Measurements from ENCODE around the gene FAM149A. TPM values are rescaled to one million over a fixed set of nuclear protein-coding genes. Genes with fewer than 3 reads are reported as not detected.

The FAM149A gene
- total RNA-seq, 1 donor from 2014 or later = 5.8 TPM

DNA sequence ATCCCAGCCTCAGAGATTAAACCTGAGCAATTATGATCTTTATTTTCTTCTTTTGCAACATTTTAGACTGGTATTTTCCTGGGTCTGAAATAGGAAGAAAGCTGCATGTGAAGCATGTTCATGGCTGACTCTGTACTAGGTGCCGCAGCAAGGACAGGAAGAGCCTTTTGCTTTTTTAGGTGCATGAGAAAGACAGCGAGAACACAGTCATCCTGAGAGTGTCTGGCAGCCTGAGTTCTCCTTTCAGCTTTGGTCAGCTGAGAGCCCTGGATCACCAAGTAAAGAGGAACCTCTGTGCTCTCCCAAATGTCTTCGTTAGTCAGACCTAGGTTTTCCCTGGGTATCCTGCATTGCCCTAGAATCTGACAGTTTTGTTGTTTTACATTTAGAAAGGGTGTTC is 29.8 kb downstream of the FAM149A start:
- peaks cover 9% of the 10 kb centered on the region for H3K4me1 Mint-ChIP-seq (ENCODE audit: low read depth)
- DNase-seq (ENCODE audit: low spot score) = no peak
- H3K27me3 Mint-ChIP-seq (ENCODE audit: low read depth) = no peaks in the 10 kb centered on the region
- TF ChIP-seq, protein P1, sequence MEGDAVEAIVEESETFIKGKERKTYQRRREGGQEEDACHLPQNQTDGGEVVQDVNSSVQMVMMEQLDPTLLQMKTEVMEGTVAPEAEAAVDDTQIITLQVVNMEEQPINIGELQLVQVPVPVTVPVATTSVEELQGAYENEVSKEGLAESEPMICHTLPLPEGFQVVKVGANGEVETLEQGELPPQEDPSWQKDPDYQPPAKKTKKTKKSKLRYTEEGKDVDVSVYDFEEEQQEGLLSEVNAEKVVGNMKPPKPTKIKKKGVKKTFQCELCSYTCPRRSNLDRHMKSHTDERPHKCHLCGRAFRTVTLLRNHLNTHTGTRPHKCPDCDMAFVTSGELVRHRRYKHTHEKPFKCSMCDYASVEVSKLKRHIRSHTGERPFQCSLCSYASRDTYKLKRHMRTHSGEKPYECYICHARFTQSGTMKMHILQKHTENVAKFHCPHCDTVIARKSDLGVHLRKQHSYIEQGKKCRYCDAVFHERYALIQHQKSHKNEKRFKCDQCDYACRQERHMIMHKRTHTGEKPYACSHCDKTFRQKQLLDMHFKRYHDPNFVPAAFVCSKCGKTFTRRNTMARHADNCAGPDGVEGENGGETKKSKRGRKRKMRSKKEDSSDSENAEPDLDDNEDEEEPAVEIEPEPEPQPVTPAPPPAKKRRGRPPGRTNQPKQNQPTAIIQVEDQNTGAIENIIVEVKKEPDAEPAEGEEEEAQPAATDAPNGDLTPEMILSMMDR (IDR thresholded peaks at IDR 0.05) = no peak
- H3K36me3 Mint-ChIP-seq (ENCODE audit: low read depth) = no peaks in the 10 kb centered on the region
- no peaks in the 10 kb centered on the region for H3K9me3 Mint-ChIP-seq (ENCODE audit: low read depth)
- no peak overlapping the region for H3K27ac Mint-ChIP-seq (ENCODE audit: unreplicated experiment)
- H3K4me3 Mint-ChIP-seq (ENCODE audit: unreplicated experiment) = no peak overlapping the region

DNA sequence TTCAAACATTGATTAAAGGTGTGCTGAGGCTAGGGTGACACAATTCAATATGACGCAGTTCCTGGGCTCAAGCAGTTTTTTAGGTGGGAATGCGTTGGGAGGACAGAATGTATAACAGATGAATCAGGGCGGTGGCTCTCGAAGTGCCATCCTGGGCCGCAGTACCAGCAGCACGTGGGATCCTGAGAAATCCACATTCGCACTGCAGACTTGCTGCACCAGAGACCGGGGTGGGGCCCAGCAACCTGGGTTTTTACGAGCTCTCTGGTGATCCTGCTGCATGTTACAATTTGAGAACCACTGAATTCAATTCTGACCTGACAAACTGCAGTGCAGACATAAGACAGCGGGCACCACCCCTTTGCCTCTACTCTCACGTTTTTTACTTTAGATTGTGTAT is 30.4 kb downstream of the FAM149A start:
- H3K4me3 Mint-ChIP-seq (ENCODE audit: unreplicated experiment) = no peak overlapping the region
- no peak overlapping the region for H3K27ac Mint-ChIP-seq (ENCODE audit: unreplicated experiment)
- H3K36me3 Mint-ChIP-seq (ENCODE audit: low read depth) = no peaks in the 10 kb centered on the region
- H3K27me3 Mint-ChIP-seq (ENCODE audit: low read depth) = no peaks in the 10 kb centered on the region
- H3K4me1 Mint-ChIP-seq (ENCODE audit: low read depth) = peaks cover 9% of the 10 kb centered on the region
- TF ChIP-seq, protein P1 (IDR thresholded peaks at IDR 0.05) = no peak
- no peaks in the 10 kb centered on the region for H3K9me3 Mint-ChIP-seq (ENCODE audit: low read depth)
- no peak for DNase-seq (ENCODE audit: low spot score)

DNA sequence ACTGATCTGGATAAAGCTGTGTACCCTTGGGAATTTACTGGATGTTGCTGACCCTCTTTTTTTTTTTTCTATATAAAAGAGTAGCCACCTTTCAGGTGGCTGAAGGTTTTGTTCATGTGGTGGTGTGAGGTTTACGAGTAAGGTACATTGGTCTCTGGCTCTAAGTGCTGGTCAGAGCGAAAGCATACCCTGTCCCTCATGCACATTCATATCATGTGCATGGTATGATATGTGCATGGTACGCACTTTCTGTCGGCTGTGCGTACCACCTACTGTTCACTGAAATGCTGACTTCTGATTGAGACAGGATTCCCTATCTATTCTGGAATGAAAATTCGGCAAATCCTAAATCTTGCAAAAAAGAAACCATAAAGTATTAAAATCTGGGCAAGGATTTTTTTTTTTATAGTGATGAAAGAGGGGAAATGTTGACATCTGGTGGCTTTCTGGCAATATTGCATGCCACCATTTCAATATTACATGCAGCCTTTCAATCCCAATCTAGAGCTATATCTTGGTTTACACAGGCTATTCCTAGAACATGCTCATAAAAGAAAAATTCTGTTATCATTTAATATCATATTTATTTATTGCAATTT is 32.8 kb downstream of the FAM149A start:
- Mint-ChIP-seq H3K9me3 (ENCODE audit: low read depth) (no peaks in the 10 kb centered on the region), H3K4me1 (ENCODE audit: low read depth) (peaks cover 9% of the 10 kb centered on the region), H3K4me3 (ENCODE audit: unreplicated experiment) (no peak overlapping the region), H3K27me3 (ENCODE audit: low read depth) (no peaks in the 10 kb centered on the region), H3K36me3 (ENCODE audit: low read depth) (no peaks in the 10 kb centered on the region), H3K27ac (ENCODE audit: unreplicated experiment) (no peak overlapping the region)
- DNase-seq (ENCODE audit: low spot score) = no peak
- TF ChIP-seq, protein P1 (IDR thresholded peaks at IDR 0.05) = peak; percentile 91

DNA sequence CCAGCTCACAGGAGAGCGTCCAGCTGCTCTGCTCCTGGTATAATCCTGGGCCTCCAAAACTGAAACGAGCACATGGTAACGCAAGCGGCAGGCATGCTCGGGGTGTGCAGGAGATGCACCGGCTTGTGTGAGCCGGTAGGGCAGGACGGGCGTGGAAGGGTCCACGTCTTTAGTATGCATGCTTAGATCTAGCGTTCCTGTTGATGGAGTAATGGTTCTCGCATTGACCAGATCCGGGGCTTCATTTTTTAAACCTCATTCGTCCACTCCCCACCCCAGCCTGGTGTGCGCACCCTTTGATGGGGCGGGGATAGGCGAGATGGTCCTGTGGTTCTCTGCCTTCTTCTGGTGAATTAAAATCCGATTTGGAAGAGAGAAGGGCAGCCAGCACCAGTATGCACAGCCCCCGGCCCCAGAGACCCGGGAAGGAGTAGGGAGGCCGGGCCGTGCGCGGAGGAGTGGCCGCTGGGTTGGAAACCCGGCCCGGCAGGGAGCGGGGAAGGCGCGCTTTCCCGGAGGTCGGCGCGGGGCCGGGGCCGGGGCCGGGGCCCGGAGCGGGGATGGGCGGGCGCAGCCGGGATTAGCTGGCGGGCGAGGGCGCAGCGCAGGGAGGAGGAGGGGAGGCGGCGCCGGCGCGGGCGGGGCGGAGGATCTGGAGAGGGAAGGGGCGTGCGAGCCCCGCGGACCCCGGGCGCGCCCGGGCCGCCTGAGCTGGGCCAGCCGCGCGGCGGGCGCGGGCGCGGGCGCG is 39.9 kb downstream of the FAM149A start:
- H3K4me1 Mint-ChIP-seq (ENCODE audit: low read depth) = peaks cover 15% of the 10 kb centered on the region
- H3K27ac Mint-ChIP-seq (ENCODE audit: unreplicated experiment) = peak overlapping the region; percentile 71
- H3K36me3 Mint-ChIP-seq (ENCODE audit: low read depth) = no peaks in the 10 kb centered on the region
- no peaks in the 10 kb centered on the region for H3K27me3 Mint-ChIP-seq (ENCODE audit: low read depth)
- TF ChIP-seq, protein P1 (IDR thresholded peaks at IDR 0.05) = peak; percentile 59
- H3K4me3 Mint-ChIP-seq (ENCODE audit: unreplicated experiment) = peak overlapping the region; percentile 79
- no peaks in the 10 kb centered on the region for H3K9me3 Mint-ChIP-seq (ENCODE audit: low read depth)
- DNase-seq (ENCODE audit: low spot score) = no peak

DNA sequence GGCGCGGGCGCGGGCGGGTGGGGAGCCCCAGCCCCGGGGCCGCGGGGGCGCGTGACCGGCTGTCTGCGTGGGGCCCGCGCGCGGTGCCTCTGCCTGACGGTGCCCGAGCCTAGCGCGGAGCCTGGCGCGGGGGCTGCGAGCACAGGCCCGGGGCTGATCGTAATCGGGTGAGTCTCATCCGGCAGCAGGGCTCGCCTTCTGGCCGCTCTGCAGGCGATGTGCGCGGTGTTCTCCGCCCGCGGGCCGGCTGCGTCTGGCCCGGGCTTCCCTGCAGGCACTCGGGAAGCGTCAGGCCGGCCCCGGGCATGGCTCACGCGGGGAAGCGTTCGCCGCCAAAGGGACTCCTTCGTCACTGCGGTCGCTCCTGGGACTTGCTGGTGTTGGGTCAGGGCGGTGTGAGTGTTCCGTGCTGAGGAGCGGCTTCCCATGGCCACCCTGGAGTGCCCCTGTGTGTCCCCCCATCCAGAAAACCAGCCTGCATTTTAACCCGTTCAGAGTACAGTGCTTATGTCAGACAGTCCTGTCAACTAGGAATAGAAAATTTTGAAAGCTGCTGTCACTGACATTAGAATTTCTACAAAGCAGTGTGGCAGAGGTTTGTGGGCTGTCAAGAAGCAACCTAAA is 40.6 kb downstream of the FAM149A start:
- Mint-ChIP-seq H3K9me3 (ENCODE audit: low read depth) (no peaks in the 10 kb centered on the region), H3K27ac (ENCODE audit: unreplicated experiment) (peak overlapping the region; percentile 87), H3K27me3 (ENCODE audit: low read depth) (no peaks in the 10 kb centered on the region), H3K4me1 (ENCODE audit: low read depth) (peaks cover 15% of the 10 kb centered on the region), H3K36me3 (ENCODE audit: low read depth) (no peaks in the 10 kb centered on the region), H3K4me3 (ENCODE audit: unreplicated experiment) (peak overlapping the region; percentile 83)
- TF ChIP-seq, protein P1 (IDR thresholded peaks at IDR 0.05) = no peak
- DNase-seq (ENCODE audit: low spot score) = no peak

Measured in chondrocyte (in vitro differentiated cells).